Left renal pelvis (tissue), 4 donors: ENCODE data around the gene MAPT. TPM values are rescaled to one million over a fixed set of nuclear protein-coding genes. Genes with fewer than 3 reads are reported as not detected.
"Not testable (repeated sequence)": the region's sequence is repeated elsewhere in the genome, so short reads cannot be mapped to it uniquely, and the experiment has no call there.

Experiments
- DNase-seq, 4 donors: peaks; one replicate each; pipeline ENCODE4 v3.0.0-alpha.2; 2013; ENCODE audit warnings: low read depth in 4 of 4, low spot score in 3 of 4
- polyA plus RNA-seq, 4 donors: library from polyadenylated mRNA; unstranded; fragments of 120-200 nt; gene quantifications; one replicate each; pipeline ENCODE4 v1.2.1, GENCODE V29; 2013; ENCODE audit not compliant: insufficient read length in 4 of 4

Gene MAPT
- polyA plus RNA-seq, 4 donors, result 7.2 to 11.2 (median 8.2) TPM

GRCh38 chr17:45896803-45897693 is 2.7 kb downstream of the MAPT start:
- no peak for DNase-seq

GRCh38 chr17:45900136-45900535 is 5.8 kb downstream of the MAPT start:
- DNase-seq, result no peak

- no peak for DNase-seq
These were observed 6.5 kb downstream of the MAPT start for GRCh38 chr17:45900723-45901415.

GRCh38 chr17:45902892-45903346 is 8.6 kb downstream of the MAPT start:
- no peak for DNase-seq

- DNase-seq, result no peak
These were observed 10.5 kb downstream of the MAPT start for GRCh38 chr17:45904866-45905265.

GRCh38 chr17:45905814-45906213 is 11.5 kb downstream of the MAPT start:
- no peak for DNase-seq

GRCh38 chr17:45906237-45906636 is 11.9 kb downstream of the MAPT start:
- no peak for DNase-seq

- DNase-seq, result no peak
These were observed 12.7 kb downstream of the MAPT start for GRCh38 chr17:45906927-45907622.

GRCh38 chr17:45907750-45908395 is 13.5 kb downstream of the MAPT start:
- DNase-seq, result no peak

GRCh38 chr17:45908460-45908859 is 14.1 kb downstream of the MAPT start:
- DNase-seq, result no peak

GRCh38 chr17:45908935-45909334 is 14.6 kb downstream of the MAPT start:
- DNase-seq, result no peak

- DNase-seq, result no peak
These were observed 16.3 kb downstream of the MAPT start for GRCh38 chr17:45910667-45911066.

GRCh38 chr17:45912319-45912718 is 18.0 kb downstream of the MAPT start:
- DNase-seq, result no peak

GRCh38 chr17:45913030-45913429 is 18.7 kb downstream of the MAPT start:
- DNase-seq, result not testable (repeated sequence)

GRCh38 chr17:45914047-45914717 is 19.8 kb downstream of the MAPT start:
- no peak for DNase-seq

GRCh38 chr17:45915263-45915662 is 20.9 kb downstream of the MAPT start:
- no peak for DNase-seq

- no peak for DNase-seq
These were observed 22.7 kb downstream of the MAPT start for GRCh38 chr17:45917081-45917480.

GRCh38 chr17:45918241-45918745 is 23.9 kb downstream of the MAPT start:
- DNase-seq, result no peak

- no peak for DNase-seq
These were observed 24.8 kb downstream of the MAPT start for GRCh38 chr17:45919136-45919535.

- no peak for DNase-seq
These were observed 25.7 kb downstream of the MAPT start for GRCh38 chr17:45920083-45920482.
